GM18867 (cell line): Measurements from ENCODE around the gene HERPUD2.
A peak's percentile ranks its signal among the peaks of the same experiment; 100 is the strongest.
"Not testable (repeated sequence)": the region's sequence is repeated elsewhere in the genome, so short reads cannot be mapped to it uniquely, and the experiment has no call there.

ENCODE experiments used
- ATAC-seq: cut with Tn5 transposase; IDR thresholded peaks from one replicate; pipeline ENCODE4 v1.9.1; 2021; ENCODE audit warnings: mild to moderate bottlenecking, moderate library complexity; ENCODE audit not compliant: unreplicated experiment

The HERPUD2 gene

DNA sequence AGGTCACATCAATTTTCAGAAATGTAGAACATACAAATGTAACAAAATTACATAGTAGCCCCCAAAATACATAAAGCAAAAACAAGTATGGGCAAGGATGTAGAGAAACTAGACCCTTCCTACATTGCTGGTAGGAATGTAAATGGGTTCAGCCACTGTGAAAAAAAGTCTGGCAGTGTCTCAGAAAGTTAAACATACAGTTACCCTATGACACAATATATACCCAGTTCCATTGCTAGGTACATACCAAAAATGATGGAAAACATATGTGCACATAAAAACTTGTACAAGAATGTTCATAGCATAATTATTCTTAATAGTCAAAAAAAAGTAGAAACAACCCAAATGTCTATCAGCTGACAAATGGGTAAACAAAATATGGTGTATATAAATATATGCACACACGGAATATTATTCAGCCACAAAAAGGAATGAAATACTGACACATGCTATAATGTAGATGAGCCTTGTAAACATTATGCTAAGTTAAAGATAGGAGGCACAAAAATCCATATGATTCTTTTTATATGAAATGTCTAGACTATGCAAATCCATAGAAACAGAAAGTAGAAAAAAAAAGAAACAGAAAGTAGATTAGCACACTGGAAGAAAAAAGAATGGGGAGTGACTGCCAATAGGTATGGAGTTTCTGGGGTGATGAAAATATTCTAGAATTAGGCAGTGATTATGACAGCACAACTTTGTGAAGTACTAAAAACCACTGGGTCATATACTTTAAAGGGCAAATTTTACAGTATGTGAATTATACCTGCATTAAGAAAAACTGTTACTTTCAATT, 13.5 kb downstream of the HERPUD2 start:
- peak; percentile 69 for ATAC-seq

DNA sequence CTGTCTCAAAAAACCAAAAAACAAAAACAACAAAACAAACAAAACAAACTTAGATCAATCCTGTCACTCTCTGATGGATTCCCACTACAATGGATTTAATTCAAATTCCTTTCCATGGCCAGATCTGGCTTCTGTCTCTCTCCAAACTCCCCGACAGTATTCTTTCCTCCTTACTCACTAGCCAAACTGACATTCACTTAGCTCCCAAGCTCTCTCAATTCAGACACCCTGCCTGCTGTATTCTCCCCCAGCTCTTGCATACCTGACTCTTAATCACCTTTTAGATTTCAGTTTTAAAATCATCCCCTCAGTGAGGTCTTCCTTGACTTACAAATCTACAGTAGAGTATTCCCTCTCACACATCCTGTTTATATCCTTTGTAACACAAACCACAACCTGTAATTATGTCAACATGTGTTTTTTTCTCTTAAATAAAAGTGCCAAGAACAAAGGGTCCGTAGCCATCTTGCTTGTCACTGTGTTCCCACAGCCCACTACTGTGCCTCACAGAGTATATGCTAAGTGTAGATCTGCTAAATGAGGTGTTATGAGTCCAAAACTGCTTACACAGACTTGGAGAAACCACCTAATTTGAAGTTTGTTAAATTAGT, 14.4 kb downstream of the HERPUD2 start:
- ATAC-seq, result no peak

DNA sequence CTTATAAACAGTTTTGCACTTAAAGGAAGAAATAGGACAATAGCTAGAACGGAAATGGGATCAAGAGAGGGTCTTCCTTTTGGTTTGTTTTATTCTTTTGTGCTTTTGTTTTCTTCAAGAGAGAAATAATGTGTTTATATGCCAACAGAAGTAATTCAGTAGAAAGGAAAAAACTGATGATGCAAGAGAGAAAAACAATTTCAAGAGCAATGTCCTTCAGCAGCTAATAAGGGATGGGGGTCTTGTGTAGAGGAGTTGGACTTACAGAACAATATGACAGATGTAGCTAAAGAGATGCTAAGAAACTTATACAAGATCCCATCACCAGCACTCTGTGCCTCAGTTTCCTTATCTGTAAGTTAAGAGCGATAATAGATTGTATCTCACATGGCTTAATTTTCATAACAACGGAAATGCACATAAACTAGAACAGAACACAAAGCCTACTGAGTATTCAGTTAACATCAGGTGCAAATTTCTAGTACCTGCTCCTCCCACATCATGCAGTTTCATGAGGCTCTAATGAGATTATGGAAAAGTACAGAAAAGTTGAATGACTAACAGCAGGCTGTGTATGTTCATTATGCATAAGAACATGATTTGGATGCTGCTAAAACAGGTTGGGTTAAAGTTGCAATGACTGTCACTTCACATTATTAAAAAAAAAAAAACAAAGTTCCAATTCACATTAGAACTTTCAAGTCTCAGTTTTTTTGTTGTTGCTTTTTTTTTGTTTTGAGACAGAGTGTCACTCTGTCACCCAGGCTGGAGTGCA, 17.2 kb downstream of the HERPUD2 start:
- no peak for ATAC-seq

DNA sequence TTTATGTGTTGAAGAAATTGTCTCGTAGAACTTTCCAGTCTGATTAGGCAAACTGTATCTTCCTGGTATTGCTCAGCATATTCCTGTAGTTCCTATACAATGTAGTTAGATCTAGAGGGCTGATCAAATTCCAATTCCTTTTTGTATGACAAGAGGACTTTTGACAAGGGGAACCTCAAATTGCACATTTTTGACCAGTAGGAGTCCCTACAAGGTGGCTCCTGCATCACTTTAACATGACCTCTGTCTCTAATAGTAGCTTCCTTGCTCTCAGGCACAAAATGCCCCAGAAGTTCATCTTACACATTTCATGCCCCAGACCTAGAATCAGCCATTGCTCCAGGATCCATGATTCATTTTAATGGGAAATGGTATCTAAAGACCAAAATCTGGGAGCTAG, 18.7 kb downstream of the HERPUD2 start:
- no peak for ATAC-seq

DNA sequence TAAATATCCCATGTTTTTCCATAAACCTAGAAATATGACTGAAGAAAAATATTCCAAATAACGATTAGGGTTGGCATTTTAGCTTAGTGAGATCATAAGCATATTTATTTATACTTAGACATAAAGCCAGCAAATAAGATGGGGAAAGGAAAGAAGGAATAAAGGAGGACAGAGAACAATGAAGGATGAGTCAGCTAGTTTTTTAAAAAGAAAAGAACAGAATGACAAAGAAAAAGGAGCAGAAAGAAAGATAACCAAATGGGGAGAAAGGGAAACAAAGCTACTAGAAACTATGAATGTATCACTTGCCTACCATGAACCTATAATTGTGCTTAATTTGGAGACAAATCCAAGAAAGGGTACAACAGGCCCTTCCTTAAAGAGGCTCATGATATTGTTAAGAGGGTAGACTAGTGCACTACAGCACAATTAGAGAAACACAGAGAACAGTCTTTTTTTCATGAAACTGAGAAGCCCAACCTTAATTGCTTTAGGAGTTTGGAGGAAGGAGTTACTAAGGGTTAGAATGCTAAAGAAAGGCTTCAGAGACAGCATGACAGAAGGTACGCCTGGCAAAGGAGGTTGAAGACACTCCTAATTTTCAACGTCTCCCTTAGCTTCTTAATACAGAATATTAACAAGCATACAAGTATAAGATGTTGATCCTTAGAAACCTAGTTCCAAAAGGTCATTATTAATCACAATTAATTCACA, 23.9 kb downstream of the HERPUD2 start:
- no peak for ATAC-seq

DNA sequence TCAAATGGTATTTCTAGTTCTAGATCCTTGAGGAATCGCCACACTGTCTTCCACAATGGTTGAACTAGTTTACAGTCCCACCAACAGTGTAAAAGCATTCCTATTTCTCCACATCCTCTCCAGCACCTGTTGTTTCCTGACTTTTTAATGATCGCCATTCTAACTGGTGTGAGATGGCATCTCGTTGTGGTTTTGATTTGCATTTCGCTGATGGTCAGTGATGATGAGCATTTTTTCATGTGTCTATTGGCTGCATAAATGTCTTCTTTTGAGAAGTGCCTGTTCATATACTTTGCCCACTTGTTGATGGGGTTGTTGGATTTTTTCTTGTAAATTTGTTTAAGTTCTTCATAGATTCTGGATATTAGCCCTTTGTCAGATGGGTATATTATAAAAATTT, 34.5 kb downstream of the HERPUD2 start:
- ATAC-seq, result not testable (repeated sequence)

DNA sequence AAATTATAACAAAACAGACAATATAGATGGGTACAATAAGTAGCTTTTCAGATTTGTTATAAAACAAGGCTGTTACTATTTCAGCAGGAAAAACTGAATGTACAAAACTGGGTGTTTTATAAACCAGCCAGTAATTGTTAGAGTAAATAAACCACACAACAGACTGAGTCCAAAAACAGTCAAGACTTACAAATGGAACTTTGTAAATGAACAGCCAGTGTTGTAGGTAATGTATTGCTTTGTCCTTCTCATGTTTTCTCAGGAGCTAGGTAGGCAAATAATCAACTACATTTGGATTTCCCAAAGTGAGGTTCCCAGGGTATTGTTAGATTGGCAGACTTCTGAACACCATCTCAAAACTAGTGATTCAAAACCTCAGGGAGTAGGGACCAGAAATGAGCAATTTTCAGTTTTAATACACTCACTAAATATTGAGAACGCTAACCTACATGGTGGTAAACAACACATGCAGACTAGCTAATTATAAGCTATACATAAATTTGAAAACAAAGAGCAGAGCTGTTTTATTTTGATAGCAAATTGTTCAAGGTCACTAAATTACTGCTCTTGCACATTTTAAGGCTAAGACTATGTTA, 36.2 kb downstream of the HERPUD2 start:
- ATAC-seq, result peak; percentile 58

DNA sequence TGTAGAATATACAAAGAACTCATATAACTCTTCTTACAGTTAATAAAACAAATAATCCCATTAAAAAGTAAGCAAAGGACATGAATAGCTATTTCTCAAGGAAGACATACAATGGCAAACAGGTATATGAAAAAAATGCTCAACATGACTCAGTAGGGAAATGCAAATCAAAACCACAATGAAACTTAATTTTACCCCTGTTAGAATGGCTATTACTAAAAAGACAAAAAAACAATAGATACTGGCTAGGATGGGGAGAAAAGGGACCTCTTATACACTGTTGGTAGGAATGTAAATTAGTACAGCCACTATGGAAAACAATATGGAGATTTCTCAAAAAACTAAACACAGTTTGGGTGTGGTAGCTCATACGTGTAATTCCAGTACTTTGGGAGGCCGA, 37.8 kb downstream of the HERPUD2 start:
- peak; percentile 49 for ATAC-seq

DNA sequence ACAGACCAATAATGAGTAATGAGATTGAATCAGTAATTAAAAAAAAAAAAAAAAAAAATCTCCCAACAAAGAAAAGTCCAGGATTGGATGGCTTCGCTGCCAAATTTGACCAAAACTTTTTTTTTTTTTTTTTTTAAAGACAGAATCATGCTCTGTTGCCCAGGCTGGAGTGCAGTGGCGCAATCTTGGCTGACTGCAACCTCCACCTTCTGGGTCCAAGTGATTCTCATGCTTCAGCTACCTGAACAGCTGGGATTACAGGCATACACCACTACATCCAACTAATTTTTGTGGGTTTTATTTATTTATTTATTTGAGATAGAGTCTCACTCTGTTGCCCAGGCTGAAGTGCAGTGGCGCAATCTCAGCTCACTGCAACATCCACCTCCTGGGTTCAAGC, 40.4 kb downstream of the HERPUD2 start:
- not testable (repeated sequence) for ATAC-seq

DNA sequence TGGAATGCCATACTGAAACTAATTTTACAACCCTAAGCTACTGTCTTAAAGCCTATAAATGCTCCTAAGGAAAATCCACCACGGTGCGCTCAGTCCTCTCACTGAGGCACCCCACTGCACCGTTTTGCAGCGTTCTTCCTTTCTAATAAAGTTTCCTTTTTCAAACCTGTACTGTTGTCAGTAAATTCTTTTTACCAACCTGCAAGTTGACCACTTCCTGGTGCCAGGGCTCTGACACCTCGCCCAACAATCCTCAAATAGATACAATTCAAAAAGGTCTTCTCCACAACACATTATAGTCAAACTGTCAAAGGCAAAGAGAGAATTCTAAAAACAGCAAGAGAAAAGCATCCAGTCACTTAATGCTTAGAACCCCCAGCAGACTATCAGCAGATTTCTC, 42.8 kb downstream of the HERPUD2 start:
- no peak for ATAC-seq

DNA sequence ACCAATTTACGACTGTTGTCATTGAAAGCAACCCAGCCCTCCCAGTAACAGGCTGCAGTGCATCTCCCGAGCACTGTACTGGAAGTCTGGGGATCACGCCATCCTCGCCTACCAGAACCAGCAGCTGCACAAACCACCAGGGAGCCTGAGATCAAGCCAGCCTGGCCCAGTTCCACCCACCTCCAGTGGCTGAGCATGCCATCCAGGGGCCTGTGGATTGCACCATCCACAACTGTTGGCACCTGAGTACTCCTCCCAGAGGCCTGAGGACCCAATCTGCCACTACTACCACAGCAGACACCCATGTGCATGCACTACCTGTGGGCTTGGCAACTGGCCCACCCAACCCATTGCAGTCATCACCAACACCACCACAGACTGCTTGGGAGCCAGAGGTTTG, 44.2 kb downstream of the HERPUD2 start:
- ATAC-seq, result no peak

DNA sequence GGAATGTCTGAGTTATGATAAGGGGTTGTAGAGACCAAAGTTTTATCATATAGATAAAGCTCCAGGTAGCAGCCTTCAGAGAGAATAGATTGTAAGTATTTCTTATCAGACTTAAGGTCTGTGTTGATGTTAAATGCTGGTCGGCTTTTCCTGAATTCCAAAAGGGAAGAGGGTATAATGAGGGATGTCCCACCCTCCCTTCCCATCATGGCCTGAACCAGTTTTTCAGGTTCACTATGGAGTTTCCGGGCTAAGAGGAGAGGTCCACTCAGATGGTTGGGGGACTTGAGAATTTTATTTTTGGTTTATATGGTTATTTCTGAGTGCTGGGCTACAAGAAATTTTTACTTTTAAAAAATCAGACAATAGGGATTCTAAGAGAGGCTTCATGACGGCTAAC, 45.2 kb downstream of the HERPUD2 start:
- no peak for ATAC-seq

DNA sequence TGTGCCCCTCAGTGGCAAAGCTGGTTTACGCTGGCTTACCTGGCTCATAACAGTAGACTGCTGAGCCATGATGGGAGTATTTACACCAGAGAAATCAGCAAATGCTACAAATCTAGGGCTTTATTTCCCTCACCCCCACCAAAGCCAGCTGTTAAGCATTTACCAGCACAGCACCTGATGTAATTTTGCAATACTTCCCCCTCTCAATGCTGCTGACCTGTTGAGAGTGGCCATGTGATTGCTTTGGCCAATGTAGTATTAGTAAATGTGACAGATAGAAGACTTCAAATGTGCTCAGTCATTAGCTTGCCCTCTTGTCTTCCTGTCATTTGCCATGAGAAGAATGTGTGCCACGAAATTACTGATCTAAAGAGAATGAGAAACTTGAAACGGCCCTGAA, 46.6 kb downstream of the HERPUD2 start:
- ATAC-seq, result no peak

DNA sequence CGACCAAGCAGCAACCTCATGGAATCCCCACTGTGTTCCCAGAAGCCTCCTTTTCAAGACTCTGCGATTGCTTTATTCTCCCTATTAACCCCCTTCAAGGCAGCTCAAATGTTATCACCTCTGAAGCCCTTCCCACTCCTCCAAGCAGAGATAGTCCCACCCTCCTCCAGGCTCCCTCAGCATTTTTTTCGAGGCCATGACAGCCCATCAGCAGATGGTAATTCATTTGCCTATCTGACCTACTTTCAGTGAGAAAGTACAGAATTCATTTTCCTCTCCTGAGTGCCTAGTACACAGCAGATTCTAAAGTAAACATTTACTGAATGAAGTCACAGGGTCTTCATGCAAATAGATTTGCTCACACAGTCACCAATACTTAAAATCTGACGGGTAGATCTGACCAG, 47.8 kb downstream of the HERPUD2 start:
- peak; percentile 57 for ATAC-seq

DNA sequence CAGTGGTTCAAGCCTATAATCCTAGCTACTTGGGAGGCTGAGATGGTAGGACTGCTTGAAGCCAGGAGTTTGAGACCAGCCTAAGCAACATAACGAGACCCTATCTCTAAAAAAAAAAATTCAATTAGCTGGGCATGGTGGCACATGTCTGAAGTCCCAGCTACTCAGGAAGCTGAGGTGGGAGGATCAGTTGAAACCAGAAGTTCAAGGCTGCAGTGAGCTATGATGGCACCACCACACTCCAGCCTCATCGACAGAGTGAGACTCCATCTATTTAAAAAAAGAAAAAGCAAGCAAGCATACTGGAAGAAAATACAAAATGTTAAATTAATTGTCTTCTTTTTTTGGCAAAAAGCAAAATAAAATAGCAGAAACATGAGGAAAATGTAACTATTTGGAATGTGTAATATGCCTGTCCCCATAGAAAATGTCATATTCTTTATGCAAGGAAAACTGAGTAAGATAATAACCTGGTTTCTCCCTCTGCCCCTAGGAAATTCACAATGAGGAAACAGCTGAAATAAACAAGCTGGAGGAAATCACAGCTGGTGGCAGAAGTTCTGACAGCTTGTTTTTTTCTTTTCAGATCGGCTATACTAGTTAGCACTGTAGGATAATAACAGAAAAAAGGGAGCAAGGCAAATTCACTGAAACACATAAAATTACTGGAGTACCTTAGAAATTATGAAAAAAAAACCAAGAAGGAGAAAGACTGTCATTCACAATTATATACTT, 48.5 kb downstream of the HERPUD2 start:
- ATAC-seq, result peak; percentile 36

DNA sequence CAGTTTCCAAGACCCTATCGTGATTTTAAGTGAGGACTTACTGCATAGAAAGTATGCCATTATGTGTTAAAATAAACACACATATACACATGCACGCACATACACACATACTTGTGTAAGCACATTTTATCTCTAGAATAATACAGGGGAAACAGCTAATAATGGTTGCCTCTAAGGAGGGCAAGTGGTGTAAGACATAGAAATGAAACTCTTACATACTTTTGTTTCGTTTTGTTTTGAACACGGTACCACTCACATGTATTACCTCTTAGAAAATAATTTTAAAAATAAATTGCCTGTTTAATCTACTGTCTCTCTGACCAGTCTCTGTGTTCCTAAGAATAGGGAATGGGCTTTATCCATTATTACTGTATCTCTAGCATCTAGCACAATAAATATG, 49.2 kb downstream of the HERPUD2 start:
- ATAC-seq, result peak; percentile 62

DNA sequence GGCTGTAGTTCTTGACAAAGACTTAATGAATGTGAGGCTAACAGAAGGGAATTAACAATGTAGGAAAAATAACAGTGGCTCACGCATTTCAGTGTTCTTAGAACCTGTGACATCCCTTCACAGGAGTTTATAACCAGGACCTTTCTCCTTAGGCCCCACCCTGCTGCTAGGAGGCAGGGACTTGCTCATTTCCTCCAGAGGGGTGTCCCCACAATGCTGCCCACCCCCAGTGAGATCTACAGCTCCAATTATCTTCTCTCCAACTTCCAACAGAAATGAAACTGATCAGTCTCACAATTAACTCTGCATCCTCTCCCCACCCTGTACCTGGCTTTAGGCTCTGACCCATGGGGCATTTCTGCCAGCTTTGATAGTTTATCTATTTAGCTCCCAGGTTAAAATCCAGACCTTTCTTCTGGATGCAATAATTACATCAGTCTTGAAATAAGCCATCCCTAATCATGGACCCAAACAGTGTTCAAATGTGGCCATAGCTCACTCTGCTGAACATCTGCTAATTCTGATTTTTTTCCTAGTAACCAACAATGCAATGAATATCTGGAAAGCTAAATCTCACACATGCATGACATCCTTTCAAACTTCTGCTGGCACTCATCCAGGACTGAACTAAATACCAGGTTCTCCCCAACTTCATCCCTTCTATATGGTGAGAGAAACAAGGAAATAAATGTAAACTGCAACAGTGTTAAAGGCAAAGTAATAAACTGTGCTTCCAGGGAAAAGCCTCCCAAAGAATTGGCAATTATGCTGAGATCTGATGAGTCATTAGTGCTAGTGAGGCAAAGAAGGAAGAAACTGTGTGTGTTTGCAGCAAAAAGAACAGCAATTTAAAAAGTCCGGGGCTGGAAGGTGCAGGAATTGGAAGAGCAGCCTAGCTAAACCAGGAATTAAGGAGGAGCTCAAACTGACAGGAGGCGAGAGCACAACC, 64.6 kb downstream of the HERPUD2 start:
- ATAC-seq, result no peak

DNA sequence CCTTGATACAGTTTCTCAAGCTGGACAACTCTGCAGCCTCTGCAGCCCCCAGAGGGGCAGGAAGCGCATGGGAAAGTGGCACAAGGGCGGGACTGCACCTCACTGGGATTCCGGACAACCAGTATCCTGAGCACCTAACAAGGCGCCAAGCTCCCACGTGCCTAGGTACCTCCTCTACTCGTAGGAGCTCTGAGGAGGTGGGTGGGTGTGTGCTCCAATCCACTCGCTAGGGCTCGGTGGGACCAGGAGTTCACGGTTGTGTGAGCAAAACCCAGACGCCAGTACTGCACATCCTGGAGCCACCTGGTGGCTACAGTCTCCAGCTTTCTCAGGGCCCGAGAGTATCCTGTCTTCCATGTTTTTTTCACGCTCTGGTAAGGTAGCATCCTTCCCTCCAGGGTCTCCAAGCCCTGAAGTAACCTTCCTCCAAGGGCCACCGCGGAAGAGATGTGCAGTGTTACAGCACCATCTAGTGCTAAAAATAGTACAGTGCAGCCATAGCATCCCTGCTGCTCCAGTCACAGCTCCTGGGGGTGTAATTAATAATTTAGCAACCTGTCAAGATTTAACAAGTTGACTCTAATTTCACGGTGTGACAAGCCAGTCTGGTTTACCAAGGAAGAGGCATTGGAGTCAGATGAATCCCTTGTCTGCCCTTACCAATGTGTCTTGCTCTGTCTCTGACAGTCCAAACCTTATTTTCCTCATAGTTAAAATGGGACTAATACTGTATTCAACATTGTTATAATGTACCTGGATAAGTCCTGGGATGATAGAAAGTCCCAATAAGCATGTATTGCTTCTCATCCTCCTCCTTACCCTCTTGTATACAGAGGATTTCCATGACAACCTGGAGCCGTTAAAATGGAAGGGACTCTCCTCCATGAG, 70.4 kb downstream of the HERPUD2 start:
- ATAC-seq, result peak; percentile 75
